Inferior parietal cortex (tissue), 1 donor: ENCODE results near the gene POFUT2.

ENCODE experiments used
- DNase-seq: peaks from one replicate; pipeline ENCODE4 v3.0.0-alpha.2; 2016; ENCODE audit errors: extremely low spot score

Gene POFUT2

DNA sequence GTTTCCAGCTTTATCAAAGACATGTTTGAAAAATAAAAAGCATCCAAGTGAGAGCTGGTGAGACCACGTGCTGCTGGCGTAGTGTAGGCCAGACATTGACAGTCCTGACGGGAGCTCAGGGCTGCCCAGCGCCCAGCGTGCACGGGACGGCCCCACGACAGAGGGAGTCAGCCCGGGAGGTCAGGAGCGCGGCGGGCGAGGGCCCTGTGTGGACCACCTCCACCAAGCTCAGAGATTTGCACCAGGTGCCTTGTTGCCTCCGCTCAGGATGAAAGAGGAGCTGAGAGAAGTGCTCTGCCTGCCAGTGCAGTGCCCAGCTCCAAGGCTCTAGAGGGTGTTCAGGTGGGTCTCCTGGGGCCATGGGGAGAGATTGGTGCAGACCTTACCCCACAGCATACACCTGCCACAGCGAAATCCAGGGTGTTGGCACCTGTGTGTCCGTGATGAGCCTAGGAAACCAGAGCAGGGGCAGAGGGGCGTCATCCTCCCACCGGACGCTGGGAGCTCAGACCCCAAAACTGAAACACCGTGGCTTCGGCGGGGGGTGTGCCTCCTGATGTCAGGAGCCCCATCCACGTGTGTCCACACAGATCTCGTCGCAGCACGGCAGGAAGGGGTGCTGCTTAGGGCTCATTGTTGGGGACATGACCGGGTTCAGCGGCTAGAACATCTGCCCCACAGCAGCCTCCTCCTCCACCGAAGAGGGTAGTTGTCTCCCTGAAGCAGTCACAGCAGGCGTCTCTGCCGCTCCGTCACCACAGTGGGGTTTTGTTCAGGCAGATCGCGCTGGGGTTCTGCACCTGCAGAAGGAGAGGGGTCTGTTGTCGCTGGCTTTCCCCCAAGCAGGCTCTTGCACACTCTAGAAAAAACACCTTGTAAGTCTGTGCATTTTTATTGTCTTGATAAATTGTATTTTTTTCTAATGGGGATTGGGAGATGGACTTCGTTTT, 64.2 kb downstream of the POFUT2 start:
- DNase-seq, result no peak

DNA sequence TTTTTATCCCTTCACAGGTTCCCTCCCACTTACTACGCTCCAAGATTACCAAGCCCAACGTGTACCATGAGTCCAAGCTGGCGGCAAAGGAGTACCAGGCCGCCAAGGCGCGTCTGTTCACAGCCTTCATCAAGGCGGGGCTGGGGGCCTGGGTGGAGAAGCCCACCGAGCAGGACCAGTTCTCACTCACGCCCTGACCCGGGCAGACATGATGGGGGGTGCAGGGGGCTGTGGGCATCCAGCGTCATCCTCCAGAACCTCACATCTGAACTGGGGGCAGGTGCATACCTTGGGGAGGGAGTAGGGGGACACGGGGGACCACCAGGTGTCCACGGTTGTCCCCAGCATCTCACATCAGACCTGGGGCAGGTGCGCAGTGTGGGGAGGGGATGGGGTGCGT, 65.7 kb downstream of the POFUT2 start:
- DNase-seq, result no peak

DNA sequence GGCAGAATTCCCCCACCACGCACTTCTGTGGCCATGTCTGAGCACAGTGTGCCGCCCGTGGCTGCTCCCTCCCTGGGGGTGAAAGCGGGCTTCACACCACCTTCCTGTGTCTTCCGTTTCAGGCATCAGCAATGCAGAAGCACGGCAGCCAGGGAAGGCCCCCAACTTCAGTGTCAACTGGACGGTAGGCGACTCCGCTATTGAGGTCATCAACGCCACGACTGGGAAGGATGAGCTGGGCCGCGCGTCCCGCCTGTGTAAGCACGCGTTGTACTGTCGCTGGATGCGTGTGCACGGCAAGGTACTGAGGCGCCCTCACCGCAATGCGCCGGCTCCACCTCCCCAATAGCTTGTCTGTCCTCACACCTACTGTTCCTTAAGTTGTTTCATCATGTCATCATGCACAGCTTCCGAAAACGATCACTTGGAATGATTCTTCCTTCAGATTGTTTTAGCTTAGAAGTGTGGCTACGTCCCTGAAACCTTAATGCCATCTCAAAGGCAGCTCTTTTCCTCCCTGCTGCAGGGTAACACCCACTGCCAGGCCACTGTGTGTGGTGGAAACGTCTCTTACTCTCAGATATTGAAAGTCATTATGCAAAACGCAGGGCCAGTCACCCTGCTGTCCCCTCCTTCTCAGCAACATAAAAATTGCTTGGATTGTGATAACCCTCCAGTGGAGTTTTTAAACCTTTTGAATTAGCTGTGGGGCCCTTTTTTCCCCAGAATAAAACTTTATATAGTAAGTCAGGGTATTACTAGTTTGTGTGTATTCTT, 66.8 kb downstream of the POFUT2 start:
- DNase-seq, result no peak

DNA sequence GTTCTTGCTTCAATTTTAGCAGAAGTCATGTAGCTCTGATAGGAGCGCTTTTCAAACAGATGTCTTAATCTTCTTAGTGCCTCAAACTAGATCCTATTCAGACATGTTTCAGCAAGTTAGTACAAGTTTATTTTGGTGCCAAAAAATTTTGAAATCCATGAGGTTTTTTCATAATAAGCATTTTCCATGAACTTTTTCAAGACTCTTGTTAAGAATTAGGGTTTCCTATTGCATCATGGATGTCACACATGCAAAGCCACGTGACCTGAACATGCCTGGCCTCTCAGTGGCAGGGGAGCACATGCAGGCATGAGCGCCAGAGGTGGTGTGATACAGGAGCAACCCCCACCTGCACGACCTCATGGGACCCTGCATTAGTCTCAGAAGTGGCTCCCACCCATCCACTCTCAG, 67.6 kb downstream of the POFUT2 start:
- no peak for DNase-seq

DNA sequence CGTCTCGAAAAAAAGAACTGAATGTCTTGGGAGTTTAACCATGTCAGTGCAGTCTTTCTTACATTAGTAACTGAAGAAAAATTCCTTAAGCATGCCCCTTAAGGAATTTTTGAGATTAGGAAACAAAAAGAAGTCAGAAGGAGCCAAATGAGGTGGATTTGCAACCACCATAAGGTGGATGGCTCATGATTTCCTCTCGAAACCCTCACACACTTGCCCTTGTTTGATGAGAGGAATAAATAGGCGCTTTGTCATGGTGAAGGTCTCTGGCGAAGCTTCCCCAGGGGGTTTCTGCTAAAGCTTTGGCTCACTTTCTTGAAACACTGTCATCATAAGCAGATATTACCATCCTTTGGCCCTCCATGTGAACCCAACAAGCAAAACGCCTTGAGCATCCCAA, 68.2 kb downstream of the POFUT2 start:
- DNase-seq, result no peak

DNA sequence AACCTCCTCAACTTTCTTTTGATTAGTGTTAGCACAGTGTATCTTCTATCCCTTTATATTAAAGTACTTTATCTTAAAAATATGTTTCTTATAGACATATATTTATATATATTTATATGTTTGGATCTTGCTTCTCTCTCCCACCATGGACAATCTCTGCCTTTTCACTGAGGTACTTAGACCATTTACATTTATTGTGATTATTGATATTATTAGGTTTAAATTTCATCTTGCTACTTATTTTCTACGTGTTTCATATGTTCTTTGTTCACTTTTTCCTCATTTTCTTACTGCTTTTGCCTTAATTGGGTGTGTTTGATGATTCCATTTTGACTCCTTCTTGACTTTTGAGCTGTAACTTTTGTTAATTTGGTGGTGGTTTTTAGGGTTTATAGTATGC, 70.7 kb downstream of the POFUT2 start:
- DNase-seq, result no peak

DNA sequence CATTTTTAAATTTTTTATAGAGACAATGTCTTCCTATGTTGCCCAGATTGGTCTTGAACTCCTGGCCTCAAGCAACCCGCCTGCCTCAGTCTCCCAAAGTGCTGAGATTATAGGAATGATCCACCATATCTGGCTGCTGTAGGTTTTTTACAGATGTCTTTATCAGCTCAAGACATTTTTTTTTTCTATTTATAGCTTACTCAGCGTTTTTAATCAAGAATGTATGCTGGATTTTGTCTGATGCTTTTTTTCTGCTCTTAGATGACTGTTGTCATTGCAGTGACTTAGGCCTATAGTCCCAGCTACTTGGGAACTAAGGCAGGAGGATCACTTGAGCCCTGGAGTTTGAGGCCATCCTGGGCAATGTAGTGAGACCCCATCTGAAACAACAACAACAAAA, 72.5 kb downstream of the POFUT2 start:
- no peak for DNase-seq
